HEK293T (cell line): Measurements from ENCODE around the gene ERCC1.

Experiments used
- BHLHE40 ChIP-seq: fragments of 450-650 bp; IDR thresholded peaks from 2 replicates; pipeline ENCODE4 v1.6.1; 2016; ENCODE audit warnings: mild to moderate bottlenecking, moderate library complexity, borderline replicate concordance
- CTBP1 ChIP-seq: fragments of 450-650 bp; IDR thresholded peaks from 2 replicates; pipeline ENCODE4 v1.6.1; 2016; ENCODE audit warnings: borderline replicate concordance
- ELF4 ChIP-seq: fragments of 450-650 bp; IDR thresholded peaks from 2 replicates; pipeline ENCODE4 v1.6.1; 2017; ENCODE audit warnings: antibody characterized with exemption
- NFRKB ChIP-seq: fragments of 450-650 bp; IDR thresholded peaks from 2 replicates; pipeline ENCODE4 v1.6.1; 2016; ENCODE audit warnings: mild to moderate bottlenecking, moderate library complexity
- SUZ12 ChIP-seq: fragments of 450-650 bp; IDR thresholded peaks from 2 replicates; pipeline ENCODE4 v1.6.1; 2016; ENCODE audit warnings: mild to moderate bottlenecking

- no peak for TF ChIP-seq SUZ12
- no peak for TF ChIP-seq ELF4
- no peak for TF ChIP-seq CTBP1
- no peak for TF ChIP-seq NFRKB
- TF ChIP-seq BHLHE40, result no peak
Measured at GRCh38 chr19:45403781-45404556, 19.7 kb downstream of the ERCC1 start.
